SK-N-SH (cell line): ENCODE measurements around the gene PPP1CA. TPM values are rescaled to one million over a fixed set of nuclear protein-coding genes. Genes with fewer than 3 reads are reported as not detected.

Experiments
- CTCF ChIA-PET: fragments of 300-600, 350-600 bp; formaldehyde crosslinking; extraction: SDS; loops from one replicate; lab custom pipeline; 2021; lab: Yijun Ruan, JAX
- POLR2A ChIA-PET: fragments of 350-600 bp; sonication (Branson Sonifier 250); formaldehyde crosslinking; extraction: SDS; loops from one replicate; lab custom pipeline; 2020; ENCODE audit warnings: antibody characterized with exemption, inconsistent platforms; lab: Yijun Ruan, JAX
- DNase-seq: peaks from one replicate; pipeline ENCODE4 v3.0.0; 2012
- H2AFZ ChIP-seq: fragments of 200-600 bp; sonication (generic); 2 replicates; pipeline ENCODE4 v1.8.1; 2016; ENCODE audit warnings: antibody characterized with exemption, mild to moderate bottlenecking, low read depth
- H3F3A ChIP-seq: fragments of 200-600 bp; sonication (generic); replicated peaks from 2 replicates; pipeline ENCODE3; 2016; ENCODE audit warnings: antibody characterized with exemption, mild to moderate bottlenecking; ENCODE audit not compliant: insufficient read depth
- H3K27ac ChIP-seq, 2 experiments: fragments of 200-500 bp in 1 of 2; fragments of 200-600 bp in 1 of 2; sonication (Bioruptor generic) in 1 of 2; sonication (generic), shearing (Covaris generic) in 1 of 2; 2 replicates each; pipeline versions ENCODE4 v1.5.1 to v1.6.1; 2014 to 2016; ENCODE audit warnings: low read depth in 2 of 2, inconsistent platforms in 1 of 2, low read length in 1 of 2, mild to moderate bottlenecking in 1 of 2, mixed read lengths in 1 of 2
- H3K27me3 ChIP-seq: fragments of 200-600 bp; sonication (generic), shearing (Covaris generic); 2 replicates; pipeline ENCODE4 v1.6.1; 2016; ENCODE audit warnings: mixed run types; ENCODE audit not compliant: insufficient read depth
- H3K36me3 ChIP-seq, 2 experiments: fragments of 200-500 bp in 1 of 2; fragments of 200-600 bp in 1 of 2; sonication (Bioruptor generic) in 1 of 2; sonication (generic) in 1 of 2; replicated peaks in 1 of 2; 2 replicates each; pipeline versions ENCODE3 to v1.5.1; 2014 to 2016; ENCODE audit warnings: low read length in 1 of 2, mild to moderate bottlenecking in 1 of 2; ENCODE audit not compliant: insufficient read depth in 2 of 2, control insufficient read depth in 1 of 2
- H3K4me1 ChIP-seq, 2 experiments: fragments of 200-500 bp in 1 of 2; fragments of 200-600 bp in 1 of 2; sonication (Bioruptor generic) in 1 of 2; sonication (generic), shearing (Covaris generic) in 1 of 2; 2 replicates each; pipeline versions ENCODE4 v1.5.1 to v1.6.1; 2014 to 2016; ENCODE audit warnings: low read depth in 1 of 2, low read length in 1 of 2, mixed run types in 1 of 2; ENCODE audit not compliant: insufficient read depth in 2 of 2, control insufficient read depth in 1 of 2
- H3K4me2 ChIP-seq: fragments of 200-600 bp; sonication (generic), shearing (Covaris generic); 2 replicates; pipeline ENCODE4 v1.6.1; 2017; ENCODE audit warnings: mixed run types
- H3K4me3 ChIP-seq, 2 experiments: fragments of 200-500 bp in 1 of 2; fragments of 200-600 bp in 1 of 2; sonication (Bioruptor generic) in 1 of 2; sonication (generic), shearing (Covaris generic) in 1 of 2; 2 replicates each; pipeline versions ENCODE4 v1.5.1 to v1.8.1; 2014 to 2016; ENCODE audit warnings: low read depth in 2 of 2, inconsistent platforms in 1 of 2, low read length in 1 of 2, mild to moderate bottlenecking in 1 of 2, mixed read lengths in 1 of 2, moderate library complexity in 1 of 2
- H3K79me2 ChIP-seq: fragments of 200-600 bp; sonication (generic); 2 replicates; pipeline ENCODE4 v1.8.1; 2017; ENCODE audit warnings: mild to moderate bottlenecking; ENCODE audit not compliant: insufficient read depth
- H3K9ac ChIP-seq: fragments of 200-600 bp; sonication (generic); 2 replicates; pipeline ENCODE4 v1.6.1; 2017; ENCODE audit warnings: mixed run types
- H3K9me2 ChIP-seq: fragments of 200-600 bp; sonication (generic); 2 replicates; pipeline ENCODE4 v1.6.1; 2017; ENCODE audit warnings: mixed run types
- H3K9me3 ChIP-seq: fragments of 200-600 bp; sonication (generic); 2 replicates; pipeline ENCODE4 v1.6.1; 2017; ENCODE audit warnings: mixed run types, mild to moderate bottlenecking, moderate library complexity
- H4K20me1 ChIP-seq: fragments of 200-600 bp; sonication (generic); 2 replicates; pipeline ENCODE4 v1.6.1; 2017; ENCODE audit warnings: mild to moderate bottlenecking, mixed run types; ENCODE audit not compliant: insufficient read depth
- CHD2 ChIP-seq: fragments of 150-350 bp; IDR thresholded peaks from 2 replicates; pipeline ENCODE4 v1.6.1; 2018; ENCODE audit warnings: low read length; ENCODE audit not compliant: partially characterized antibody
- ELF1 ChIP-seq: IDR thresholded peaks from 2 replicates; pipeline ENCODE4 v1.4.0; 2012
- EP300 ChIP-seq, 2 experiments: IDR thresholded peaks; 2 replicates each; pipeline versions ENCODE4 v1.4.0 to v1.6.1; 2012; ENCODE audit warnings: borderline replicate concordance in 1 of 2, low read depth in 1 of 2, low read length in 1 of 2
- FOXJ3 ChIP-seq: sonication (generic); formaldehyde crosslinking; IDR thresholded peaks from 2 replicates; pipeline ENCODE4 v1.5.1; 2020; ENCODE audit warnings: mild to moderate bottlenecking, missing genetic modification reagents
- FOXM1 ChIP-seq: IDR thresholded peaks from 2 replicates; pipeline ENCODE4 v1.4.0; 2012; ENCODE audit warnings: low read depth, mild to moderate bottlenecking
- GABPA ChIP-seq: IDR thresholded peaks from 2 replicates; pipeline ENCODE4 v1.4.0; 2012; ENCODE audit warnings: low read depth, mild to moderate bottlenecking
- JUND ChIP-seq: IDR thresholded peaks from 2 replicates; pipeline ENCODE4 v1.4.0; 2012
- MXI1 ChIP-seq: IDR thresholded peaks from 2 replicates; pipeline ENCODE4 v1.6.1; 2012; ENCODE audit warnings: mild to moderate bottlenecking, low read depth, low read length, improper control_type of control experiment
- NRF1 ChIP-seq: IDR thresholded peaks from 2 replicates; pipeline ENCODE4 v1.6.1; 2012; ENCODE audit warnings: low read depth, mild to moderate bottlenecking, low read length
- POLR2AphosphoS5 ChIP-seq: IDR thresholded peaks from 2 replicates; pipeline ENCODE4 v1.6.1; 2012; ENCODE audit warnings: low read depth, low read length
- RAD21 ChIP-seq: IDR thresholded peaks from 2 replicates; pipeline ENCODE4 v1.6.1; 2012; ENCODE audit warnings: mild to moderate bottlenecking, low read length
- RCOR1 ChIP-seq: fragments of 150-350 bp; IDR thresholded peaks from 2 replicates; pipeline ENCODE4 v1.6.1; 2017; ENCODE audit warnings: antibody characterized with exemption, low read length
- SIN3A ChIP-seq: IDR thresholded peaks from 2 replicates; pipeline ENCODE4 v1.6.1; 2012; ENCODE audit warnings: low read depth, mild to moderate bottlenecking, low read length, moderate library complexity, borderline replicate concordance
- TAF1 ChIP-seq: IDR thresholded peaks from 2 replicates; pipeline ENCODE4 v1.6.1; 2012; ENCODE audit warnings: low read depth, mild to moderate bottlenecking, low read length, moderate library complexity, borderline replicate concordance
- TEAD4 ChIP-seq: IDR thresholded peaks from 2 replicates; pipeline ENCODE4 v1.4.0; 2012; ENCODE audit warnings: mild to moderate bottlenecking, borderline replicate concordance; ENCODE audit not compliant: insufficient read depth
- YY1 ChIP-seq: IDR thresholded peaks from 2 replicates; pipeline ENCODE4 v1.4.0; 2012; ENCODE audit warnings: low read depth, mild to moderate bottlenecking
- WGBS: methylation state at CpG from one replicate; pipeline ENCODE4 v1.1.6; 2017; ENCODE audit warnings: low lambda C conversion rate; 5-methylcytosine and 5-hydroxymethylcytosine counted together
- polyA plus RNA-seq, 3 experiments: library from polyadenylated mRNA; depleted of rRNA; stranded (reverse); fragments of >200 nt; gene quantifications; 2 replicates each; pipeline ENCODE4 v1.2.3, GENCODE V29; 2012
- TF ChIP-seq, protein P1 (sequence below): IDR thresholded peaks from 2 replicates; pipeline ENCODE4 v1.4.0; 2012; ENCODE audit warnings: low read depth, borderline replicate concordance
- TF ChIP-seq, protein P2 (sequence below): fragments of 200-600 bp; sonication (generic); IDR thresholded peaks from 2 replicates; pipeline ENCODE4 v1.6.1; 2017; ENCODE audit warnings: antibody characterized with exemption, mild to moderate bottlenecking, moderate library complexity
- TF ChIP-seq, protein P3 (sequence below): IDR thresholded peaks from 2 replicates; pipeline ENCODE4; 2012
- TF ChIP-seq, protein P4 (sequence below): IDR thresholded peaks from 2 replicates; pipeline ENCODE4 v1.6.1; 2012; ENCODE audit warnings: mild to moderate bottlenecking, low read depth, low read length, moderate library complexity
- TF ChIP-seq, protein P5 (sequence below): IDR thresholded peaks from 2 replicates; pipeline ENCODE4 v1.4.0; 2012; ENCODE audit warnings: low read depth

Gene PPP1CA
- 210 and 261 TPM in 2 replicates for polyA plus RNA-seq (2012; rRNA removed)
- 130 and 175 TPM in 2 replicates for polyA plus RNA-seq (2012; cell fraction: cytosol; rRNA removed)
- 181 and 248 TPM in 2 replicates for polyA plus RNA-seq (2012; cell fraction: nucleus; rRNA removed)

DNA sequence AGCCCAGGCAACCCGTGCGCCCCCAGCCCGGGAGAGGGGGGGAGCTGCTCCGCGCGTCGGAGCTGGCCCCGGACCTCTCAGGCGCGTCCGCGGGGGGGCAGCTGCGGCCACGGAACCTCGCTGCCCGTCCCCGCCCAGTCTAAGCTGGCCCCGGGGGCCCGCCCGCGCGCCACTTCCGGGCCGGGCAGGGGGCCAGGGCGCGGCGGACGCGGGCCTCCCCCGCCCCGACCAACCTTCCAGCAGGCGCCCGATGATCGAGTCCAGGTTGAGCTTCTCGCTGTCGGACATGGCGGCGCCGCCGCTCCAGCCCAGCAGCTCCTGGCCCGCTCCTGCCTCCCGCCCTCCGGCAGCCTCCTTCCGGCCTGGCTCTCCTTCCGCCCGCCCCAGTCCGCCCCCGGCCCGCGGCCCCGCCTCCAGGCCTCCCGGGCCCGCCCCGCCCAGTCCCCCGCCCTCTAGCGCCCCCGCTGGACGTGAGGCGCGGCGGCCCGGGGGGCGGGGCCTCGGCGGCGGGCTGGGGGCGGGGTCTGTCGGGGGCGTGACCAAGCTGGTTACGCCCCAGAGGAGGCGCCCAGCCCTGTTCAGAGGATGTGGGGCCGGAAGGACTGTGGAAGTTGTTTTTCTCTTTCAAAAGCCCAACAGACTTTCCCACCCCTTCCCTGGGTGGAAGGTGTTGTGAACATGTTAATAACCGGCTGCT lies at the start of gene PPP1CA:
Gene PPP1CA, minus strand, starts transcription at position 364 of the 697 bp plus-strand sequence. Its CDS starts 76 bp downstream, at position 288.
- Histone ChIP-seq H3K9me2 (no peaks in the 10 kb centered on the region), H3K9ac (peak within 1 kb of the TSS; percentile 95), H3K27ac (peak within 1 kb of the TSS; percentile 81 to 91), H3K27me3 (no peaks in the 10 kb centered on the region), H3K9me3 (no peaks in the 10 kb centered on the region), H4K20me1 (peaks cover 14% of the 10 kb centered on the region), H3K36me3 (peaks cover 8 to 22% of the 10 kb centered on the region in 2 experiments), H3K4me3 (peak within 1 kb of the TSS; percentile 85 to 89), H3K79me2 (peaks cover 25% of the 10 kb centered on the region), H3K4me1 (peaks cover 9 to 17% of the 10 kb centered on the region in 2 experiments; a peak in 2 of 4 replicates), H2AFZ (peak within 1 kb of the TSS; percentile 83), H3K4me2 (peak within 1 kb of the TSS; percentile 98), H3F3A (peaks cover 5% of the 10 kb centered on the region)
- DNase-seq = peak; percentile 100
- CTCF ChIA-PET = interaction anchor here (0.6 to 4.1 kb wide), 23 partner anchors 10 to 171 kb away, joined by 3 to 32 read pairs (median 5); partner anchors contain the start of genes PITPNM1, RAD9A, RPS6KB2 and TMEM134
- TF ChIP-seq FOXJ3 (CRISPR knock-in tag) (no peak), RAD21 (peak; percentile 22), TEAD4 (no peak), CHD2 (no peak), GABPA (peak; percentile 61; the same call in 1 of the 2 replicates), JUND (no peak), TAF1 (0 out of 2 replicates have a peak, but pooled peaks have one; percentile 10), SIN3A (no peak), NRF1 (no peak), MXI1 (peak; percentile 41; the same call in 1 of the 2 replicates), YY1 (peak; percentile 45; the same call in 1 of the 2 replicates), ELF1 (peak; percentile 46; the same call in 1 of the 2 replicates), EP300 (IDR thresholded peaks at IDR 0.05; ENCODE audit: borderline replicate concordance in 1 of 2, low read depth in 1 of 2, low read length in 1 of 2) (no peak), POLR2AphosphoS5 (peak; percentile 77), RCOR1 (no peak), FOXM1 (0 out of 2 replicates have a peak, but pooled peaks have one; percentile 6)
- TF ChIP-seq, protein P1, sequence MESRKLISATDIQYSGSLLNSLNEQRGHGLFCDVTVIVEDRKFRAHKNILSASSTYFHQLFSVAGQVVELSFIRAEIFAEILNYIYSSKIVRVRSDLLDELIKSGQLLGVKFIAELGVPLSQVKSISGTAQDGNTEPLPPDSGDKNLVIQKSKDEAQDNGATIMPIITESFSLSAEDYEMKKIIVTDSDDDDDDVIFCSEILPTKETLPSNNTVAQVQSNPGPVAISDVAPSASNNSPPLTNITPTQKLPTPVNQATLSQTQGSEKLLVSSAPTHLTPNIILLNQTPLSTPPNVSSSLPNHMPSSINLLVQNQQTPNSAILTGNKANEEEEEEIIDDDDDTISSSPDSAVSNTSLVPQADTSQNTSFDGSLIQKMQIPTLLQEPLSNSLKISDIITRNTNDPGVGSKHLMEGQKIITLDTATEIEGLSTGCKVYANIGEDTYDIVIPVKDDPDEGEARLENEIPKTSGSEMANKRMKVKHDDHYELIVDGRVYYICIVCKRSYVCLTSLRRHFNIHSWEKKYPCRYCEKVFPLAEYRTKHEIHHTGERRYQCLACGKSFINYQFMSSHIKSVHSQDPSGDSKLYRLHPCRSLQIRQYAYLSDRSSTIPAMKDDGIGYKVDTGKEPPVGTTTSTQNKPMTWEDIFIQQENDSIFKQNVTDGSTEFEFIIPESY = no peak
- TF ChIP-seq, protein P2, sequence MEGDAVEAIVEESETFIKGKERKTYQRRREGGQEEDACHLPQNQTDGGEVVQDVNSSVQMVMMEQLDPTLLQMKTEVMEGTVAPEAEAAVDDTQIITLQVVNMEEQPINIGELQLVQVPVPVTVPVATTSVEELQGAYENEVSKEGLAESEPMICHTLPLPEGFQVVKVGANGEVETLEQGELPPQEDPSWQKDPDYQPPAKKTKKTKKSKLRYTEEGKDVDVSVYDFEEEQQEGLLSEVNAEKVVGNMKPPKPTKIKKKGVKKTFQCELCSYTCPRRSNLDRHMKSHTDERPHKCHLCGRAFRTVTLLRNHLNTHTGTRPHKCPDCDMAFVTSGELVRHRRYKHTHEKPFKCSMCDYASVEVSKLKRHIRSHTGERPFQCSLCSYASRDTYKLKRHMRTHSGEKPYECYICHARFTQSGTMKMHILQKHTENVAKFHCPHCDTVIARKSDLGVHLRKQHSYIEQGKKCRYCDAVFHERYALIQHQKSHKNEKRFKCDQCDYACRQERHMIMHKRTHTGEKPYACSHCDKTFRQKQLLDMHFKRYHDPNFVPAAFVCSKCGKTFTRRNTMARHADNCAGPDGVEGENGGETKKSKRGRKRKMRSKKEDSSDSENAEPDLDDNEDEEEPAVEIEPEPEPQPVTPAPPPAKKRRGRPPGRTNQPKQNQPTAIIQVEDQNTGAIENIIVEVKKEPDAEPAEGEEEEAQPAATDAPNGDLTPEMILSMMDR = peak; percentile 27; the same call in 1 of the 2 replicates
- TF ChIP-seq, protein P3, sequence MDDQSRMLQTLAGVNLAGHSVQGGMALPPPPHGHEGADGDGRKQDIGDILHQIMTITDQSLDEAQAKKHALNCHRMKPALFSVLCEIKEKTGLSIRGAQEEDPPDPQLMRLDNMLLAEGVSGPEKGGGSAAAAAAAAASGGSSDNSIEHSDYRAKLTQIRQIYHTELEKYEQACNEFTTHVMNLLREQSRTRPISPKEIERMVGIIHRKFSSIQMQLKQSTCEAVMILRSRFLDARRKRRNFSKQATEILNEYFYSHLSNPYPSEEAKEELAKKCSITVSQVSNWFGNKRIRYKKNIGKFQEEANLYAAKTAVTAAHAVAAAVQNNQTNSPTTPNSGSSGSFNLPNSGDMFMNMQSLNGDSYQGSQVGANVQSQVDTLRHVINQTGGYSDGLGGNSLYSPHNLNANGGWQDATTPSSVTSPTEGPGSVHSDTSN = 0 out of 2 replicates have a peak, but pooled peaks have one; percentile 3
- TF ChIP-seq, protein P4, sequence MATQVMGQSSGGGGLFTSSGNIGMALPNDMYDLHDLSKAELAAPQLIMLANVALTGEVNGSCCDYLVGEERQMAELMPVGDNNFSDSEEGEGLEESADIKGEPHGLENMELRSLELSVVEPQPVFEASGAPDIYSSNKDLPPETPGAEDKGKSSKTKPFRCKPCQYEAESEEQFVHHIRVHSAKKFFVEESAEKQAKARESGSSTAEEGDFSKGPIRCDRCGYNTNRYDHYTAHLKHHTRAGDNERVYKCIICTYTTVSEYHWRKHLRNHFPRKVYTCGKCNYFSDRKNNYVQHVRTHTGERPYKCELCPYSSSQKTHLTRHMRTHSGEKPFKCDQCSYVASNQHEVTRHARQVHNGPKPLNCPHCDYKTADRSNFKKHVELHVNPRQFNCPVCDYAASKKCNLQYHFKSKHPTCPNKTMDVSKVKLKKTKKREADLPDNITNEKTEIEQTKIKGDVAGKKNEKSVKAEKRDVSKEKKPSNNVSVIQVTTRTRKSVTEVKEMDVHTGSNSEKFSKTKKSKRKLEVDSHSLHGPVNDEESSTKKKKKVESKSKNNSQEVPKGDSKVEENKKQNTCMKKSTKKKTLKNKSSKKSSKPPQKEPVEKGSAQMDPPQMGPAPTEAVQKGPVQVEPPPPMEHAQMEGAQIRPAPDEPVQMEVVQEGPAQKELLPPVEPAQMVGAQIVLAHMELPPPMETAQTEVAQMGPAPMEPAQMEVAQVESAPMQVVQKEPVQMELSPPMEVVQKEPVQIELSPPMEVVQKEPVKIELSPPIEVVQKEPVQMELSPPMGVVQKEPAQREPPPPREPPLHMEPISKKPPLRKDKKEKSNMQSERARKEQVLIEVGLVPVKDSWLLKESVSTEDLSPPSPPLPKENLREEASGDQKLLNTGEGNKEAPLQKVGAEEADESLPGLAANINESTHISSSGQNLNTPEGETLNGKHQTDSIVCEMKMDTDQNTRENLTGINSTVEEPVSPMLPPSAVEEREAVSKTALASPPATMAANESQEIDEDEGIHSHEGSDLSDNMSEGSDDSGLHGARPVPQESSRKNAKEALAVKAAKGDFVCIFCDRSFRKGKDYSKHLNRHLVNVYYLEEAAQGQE = no peak
- TF ChIP-seq, protein P5, sequence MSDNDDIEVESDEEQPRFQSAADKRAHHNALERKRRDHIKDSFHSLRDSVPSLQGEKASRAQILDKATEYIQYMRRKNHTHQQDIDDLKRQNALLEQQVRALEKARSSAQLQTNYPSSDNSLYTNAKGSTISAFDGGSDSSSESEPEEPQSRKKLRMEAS = 0 out of 2 replicates have a peak, but pooled peaks have one; percentile 45
- under 1% methylated on average over 23 of the region's 73 CpGs for WGBS
- POLR2A ChIA-PET = interaction anchor here (0.7 to 2.2 kb wide), 11 partner anchors 10 to 182 kb away, joined by 3 to 32 read pairs (median 4); partner anchors contain the start of genes CDK2AP2, GSTP1, POLD4 and RAD9A
